Measurements from ENCODE around the gene PSMA6.

PSMA6 gene

GRCh38 chr14:35245051-35245450 is 47.1 kb upstream of the PSMA6 start:
- no peak overlapping the region for H3K27ac ChIP-seq (replicated peaks)
- TF ChIP-seq, protein P1, sequence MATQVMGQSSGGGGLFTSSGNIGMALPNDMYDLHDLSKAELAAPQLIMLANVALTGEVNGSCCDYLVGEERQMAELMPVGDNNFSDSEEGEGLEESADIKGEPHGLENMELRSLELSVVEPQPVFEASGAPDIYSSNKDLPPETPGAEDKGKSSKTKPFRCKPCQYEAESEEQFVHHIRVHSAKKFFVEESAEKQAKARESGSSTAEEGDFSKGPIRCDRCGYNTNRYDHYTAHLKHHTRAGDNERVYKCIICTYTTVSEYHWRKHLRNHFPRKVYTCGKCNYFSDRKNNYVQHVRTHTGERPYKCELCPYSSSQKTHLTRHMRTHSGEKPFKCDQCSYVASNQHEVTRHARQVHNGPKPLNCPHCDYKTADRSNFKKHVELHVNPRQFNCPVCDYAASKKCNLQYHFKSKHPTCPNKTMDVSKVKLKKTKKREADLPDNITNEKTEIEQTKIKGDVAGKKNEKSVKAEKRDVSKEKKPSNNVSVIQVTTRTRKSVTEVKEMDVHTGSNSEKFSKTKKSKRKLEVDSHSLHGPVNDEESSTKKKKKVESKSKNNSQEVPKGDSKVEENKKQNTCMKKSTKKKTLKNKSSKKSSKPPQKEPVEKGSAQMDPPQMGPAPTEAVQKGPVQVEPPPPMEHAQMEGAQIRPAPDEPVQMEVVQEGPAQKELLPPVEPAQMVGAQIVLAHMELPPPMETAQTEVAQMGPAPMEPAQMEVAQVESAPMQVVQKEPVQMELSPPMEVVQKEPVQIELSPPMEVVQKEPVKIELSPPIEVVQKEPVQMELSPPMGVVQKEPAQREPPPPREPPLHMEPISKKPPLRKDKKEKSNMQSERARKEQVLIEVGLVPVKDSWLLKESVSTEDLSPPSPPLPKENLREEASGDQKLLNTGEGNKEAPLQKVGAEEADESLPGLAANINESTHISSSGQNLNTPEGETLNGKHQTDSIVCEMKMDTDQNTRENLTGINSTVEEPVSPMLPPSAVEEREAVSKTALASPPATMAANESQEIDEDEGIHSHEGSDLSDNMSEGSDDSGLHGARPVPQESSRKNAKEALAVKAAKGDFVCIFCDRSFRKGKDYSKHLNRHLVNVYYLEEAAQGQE (IDR thresholded peaks at IDR 0.05; ENCODE audit: insufficient replicate concordance, low read depth): no peak
- TF ChIP-seq POLR2AphosphoS5 (IDR thresholded peaks at IDR 0.05; ENCODE audit: low read depth) (no peak), CTCF (IDR thresholded peaks at IDR 0.05; ENCODE audit: insufficient read depth, low read length) (no peak)

GRCh38 chr14:35247777-35248475 is 44.3 kb upstream of the PSMA6 start:
- no peak for DNase-seq (ENCODE audit: low read depth in 1 of 2, low spot score in 1 of 2)
- no peak overlapping the region for H3K27ac ChIP-seq (replicated peaks)
- no peak for TF ChIP-seq GABPA (IDR thresholded peaks at IDR 0.05; ENCODE audit: low read depth)
- TF ChIP-seq SPI1 (IDR thresholded peaks at IDR 0.05; ENCODE audit: borderline replicate concordance, low read depth): no peak
- TF ChIP-seq CTCF (IDR thresholded peaks at IDR 0.05; ENCODE audit: insufficient read depth, low read length): no peak
- TF ChIP-seq POLR2AphosphoS5 (IDR thresholded peaks at IDR 0.05; ENCODE audit: low read depth): no peak
- TF ChIP-seq, protein P1 (IDR thresholded peaks at IDR 0.05; ENCODE audit: insufficient replicate concordance, low read depth): no peak
- no peaks in the 10 kb centered on the region for H3K27me3 ChIP-seq (ENCODE audit: insufficient read depth, poor library complexity, severe bottlenecking)
- no peak overlapping the region for H3K4me3 ChIP-seq (replicated peaks; ENCODE audit: insufficient read depth, low read length)

More at GRCh38 chr14:35245051-35245450, 47.1 kb upstream of the PSMA6 start:
- H3K4me3 ChIP-seq (replicated peaks; ENCODE audit: insufficient read depth, low read length): no peak overlapping the region
- H3K27me3 ChIP-seq (ENCODE audit: insufficient read depth, poor library complexity, severe bottlenecking): no peaks in the 10 kb centered on the region
- no peak for DNase-seq (ENCODE audit: low read depth in 1 of 2, low spot score in 1 of 2)

DNA sequence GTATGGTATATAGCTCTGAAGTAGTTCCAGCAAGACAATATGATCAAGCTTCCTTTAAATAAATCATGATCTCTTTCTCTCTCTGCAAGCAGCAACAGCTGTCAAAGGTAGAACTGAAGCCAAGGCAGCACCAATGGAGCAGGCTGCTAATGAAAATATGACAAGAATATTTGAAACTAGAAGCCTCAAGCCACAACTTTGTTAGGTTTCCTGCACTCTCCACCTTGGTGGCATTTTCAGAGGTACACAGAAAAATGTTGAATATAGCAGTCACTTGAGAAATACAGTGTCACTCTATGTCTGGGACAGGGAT is 43.8 kb upstream of the PSMA6 start:
- H3K27me3 ChIP-seq (ENCODE audit: insufficient read depth, poor library complexity, severe bottlenecking): no peaks in the 10 kb centered on the region
- H3K27ac ChIP-seq (replicated peaks): no peak overlapping the region
- DNase-seq (ENCODE audit: low read depth in 1 of 2, low spot score in 1 of 2): no peak
- TF ChIP-seq POLR2AphosphoS5 (IDR thresholded peaks at IDR 0.05; ENCODE audit: low read depth) (no peak), CTCF (IDR thresholded peaks at IDR 0.05; ENCODE audit: insufficient read depth, low read length) (no peak), SPI1 (IDR thresholded peaks at IDR 0.05; ENCODE audit: borderline replicate concordance, low read depth) (no peak), GABPA (IDR thresholded peaks at IDR 0.05; ENCODE audit: low read depth) (no peak)
- TF ChIP-seq, protein P1 (IDR thresholded peaks at IDR 0.05; ENCODE audit: insufficient replicate concordance, low read depth): no peak
- no peak overlapping the region for H3K4me3 ChIP-seq (replicated peaks; ENCODE audit: insufficient read depth, low read length)
